Ammon's horn (tissue), 1 donor: Measurements from ENCODE around the gene PRR36.

Source experiments
- DNase-seq: peaks from one replicate; pipeline ENCODE4 v3.0.0-alpha.2; 2016; ENCODE audit warnings: low spot score

PRR36 gene

GRCh38 chr19:7913652-7914051 lies 39.5 kb upstream of the PRR36 start:
- DNase-seq, result no peak

GRCh38 chr19:7912697-7913564 lies 38.7 kb upstream of the PRR36 start:
- DNase-seq, result no peak

- DNase-seq, result no peak
These were observed 38.0 kb upstream of the PRR36 start for GRCh38 chr19:7912144-7912696.

- no peak for DNase-seq
These were observed 37.4 kb upstream of the PRR36 start for GRCh38 chr19:7911508-7912143.

GRCh38 chr19:7910321-7911161 lies 36.4 kb upstream of the PRR36 start:
- no peak for DNase-seq

- DNase-seq, result no peak
These were observed 35.4 kb upstream of the PRR36 start for GRCh38 chr19:7909471-7910067.

GRCh38 chr19:7908742-7909461 lies 34.7 kb upstream of the PRR36 start:
- no peak for DNase-seq

- DNase-seq, result no peak
These were observed 34.0 kb upstream of the PRR36 start for GRCh38 chr19:7908078-7908699.

GRCh38 chr19:7907544-7907943 lies 33.4 kb upstream of the PRR36 start:
- no peak for DNase-seq

GRCh38 chr19:7907122-7907521 lies 32.9 kb upstream of the PRR36 start:
- no peak for DNase-seq

- no peak for DNase-seq
These were observed 31.7 kb upstream of the PRR36 start for GRCh38 chr19:7905859-7906258.

- DNase-seq, result no peak
These were observed 31.1 kb upstream of the PRR36 start for GRCh38 chr19:7905268-7905667.

GRCh38 chr19:7904074-7905020 lies 30.2 kb upstream of the PRR36 start:
- DNase-seq, result no peak

- peak; percentile 99 for DNase-seq
These were observed 29.3 kb upstream of the PRR36 start, which contains the start of gene MAP2K7 for GRCh38 chr19:7903244-7904073. Gene MAP2K7, plus strand, starts transcription at chr19:7903877. Its CDS starts 68 bp downstream, at chr19:7903945.

- no peak for DNase-seq
These were observed 28.6 kb upstream of the PRR36 start for GRCh38 chr19:7902796-7903243.

GRCh38 chr19:7901337-7901736 lies 27.1 kb upstream of the PRR36 start:
- DNase-seq, result no peak

- DNase-seq, result no peak
These were observed 26.7 kb upstream of the PRR36 start for GRCh38 chr19:7900931-7901330.

- DNase-seq, result no peak
These were observed 26.2 kb upstream of the PRR36 start for GRCh38 chr19:7900401-7900870.
